IPS-18c (cell line): Measurements from ENCODE around the gene BMP2.

Source experiments
- H3K4me3 ChIP-seq: 2 replicates; pipeline ENCODE4 v1.7.0; 2013; ENCODE audit warnings: low read depth, mild to moderate bottlenecking, low read length, moderate library complexity; ENCODE audit not compliant: insufficient read depth
- H3K9me3 ChIP-seq: one replicate; pipeline ENCODE4 v1.6.1; 2013; ENCODE audit warnings: mild to moderate bottlenecking, low read length, moderate library complexity; ENCODE audit not compliant: control insufficient read depth, insufficient read depth

BMP2 gene

GRCh38 chr20:6764619-6765018 lies 2.9 kb upstream of the BMP2 start:
- Histone ChIP-seq H3K4me3 (no peak overlapping the region), H3K9me3 (no peaks in the 10 kb centered on the region)

GRCh38 chr20:6765469-6766058 lies 1.9 kb upstream of the BMP2 start:
- Histone ChIP-seq H3K9me3 (peaks cover 2% of the 10 kb centered on the region), H3K4me3 (no peak overlapping the region)

- H3K4me3 ChIP-seq, result peak overlapping the region; percentile 6; the same call in 1 of the 2 replicates
These were observed 1.1 kb upstream of the BMP2 start for GRCh38 chr20:6766433-6766832.

GRCh38 chr20:6767126-6767535 lies 355 bp upstream of the BMP2 start:
- Histone ChIP-seq H3K4me3 (peak overlapping the region; percentile 49), H3K9me3 (peaks cover 2% of the 10 kb centered on the region)

More at GRCh38 chr20:6766433-6766832, 1.1 kb upstream of the BMP2 start:
- H3K9me3 ChIP-seq, result peaks cover 2% of the 10 kb centered on the region

GRCh38 chr20:6768228-6769140 lies 998 bp downstream of the BMP2 start:
- Histone ChIP-seq H3K9me3 (peaks cover 2% of the 10 kb centered on the region), H3K4me3 (peak overlapping the region; percentile 90)

- Histone ChIP-seq H3K9me3 (peaks cover 2% of the 10 kb centered on the region), H3K4me3 (peak overlapping the region; percentile 90)
These were observed 2.7 kb downstream of the BMP2 start for GRCh38 chr20:6769903-6770785.

- H3K9me3 ChIP-seq, result peaks cover 2% of the 10 kb centered on the region
- peak overlapping the region; percentile 90 for H3K4me3 ChIP-seq
These were observed 3.3 kb downstream of the BMP2 start for GRCh38 chr20:6770786-6771100.

GRCh38 chr20:6780433-6781190 lies 13.1 kb downstream of the BMP2 start:
- no peaks in the 10 kb centered on the region for H3K9me3 ChIP-seq
- H3K4me3 ChIP-seq, result no peak overlapping the region

- no peaks in the 10 kb centered on the region for H3K9me3 ChIP-seq
These were observed 16.3 kb downstream of the BMP2 start for GRCh38 chr20:6783752-6784151.

GRCh38 chr20:6784210-6784631 lies 16.7 kb downstream of the BMP2 start:
- no peaks in the 10 kb centered on the region for H3K9me3 ChIP-seq
- H3K4me3 ChIP-seq, result no peak overlapping the region

More at GRCh38 chr20:6783752-6784151, 16.3 kb downstream of the BMP2 start:
- no peak overlapping the region for H3K4me3 ChIP-seq

- no peaks in the 10 kb centered on the region for H3K9me3 ChIP-seq
- H3K4me3 ChIP-seq, result no peak overlapping the region
These were observed 17.3 kb downstream of the BMP2 start for GRCh38 chr20:6784767-6785166.

- no peak overlapping the region for H3K4me3 ChIP-seq
- H3K9me3 ChIP-seq, result no peaks in the 10 kb centered on the region
These were observed 19.1 kb downstream of the BMP2 start for GRCh38 chr20:6786548-6786947.

GRCh38 chr20:6792789-6793188 lies 25.3 kb downstream of the BMP2 start:
- no peaks in the 10 kb centered on the region for H3K9me3 ChIP-seq

GRCh38 chr20:6802227-6802626 lies 34.7 kb downstream of the BMP2 start:
- Histone ChIP-seq H3K4me3 (no peak overlapping the region), H3K9me3 (no peaks in the 10 kb centered on the region)

More at GRCh38 chr20:6792789-6793188, 25.3 kb downstream of the BMP2 start:
- no peak overlapping the region for H3K4me3 ChIP-seq

- H3K4me3 ChIP-seq, result no peak overlapping the region
- H3K9me3 ChIP-seq, result no peaks in the 10 kb centered on the region
These were observed 38.8 kb downstream of the BMP2 start for GRCh38 chr20:6806275-6806674.

GRCh38 chr20:6811262-6812035 lies 44.0 kb downstream of the BMP2 start:
- no peak overlapping the region for H3K4me3 ChIP-seq
- H3K9me3 ChIP-seq, result no peaks in the 10 kb centered on the region
